Neural progenitor cell (in vitro differentiated cells): ENCODE measurements around the gene RRAS2.

Experiments used
- CTCF ChIP-seq: fragments of 200-600 bp; sonication (generic); IDR thresholded peaks from 2 replicates; pipeline ENCODE4 v1.5.1; 2017; ENCODE audit warnings: antibody characterized with exemption, mild to moderate bottlenecking
- EZH2phosphoT487 ChIP-seq: fragments of 200-600 bp; sonication (generic); IDR thresholded peaks from 2 replicates; pipeline ENCODE4 v1.6.1; 2017; ENCODE audit warnings: antibody characterized with exemption

- TF ChIP-seq CTCF (no peak), EZH2phosphoT487 (no peak)
Measured at GRCh38 chr11:14275076-14275475, 83.9 kb downstream of the RRAS2 start.
